Activated CD8-positive, alpha-beta memory T cell treated with anti-CD3 and anti-CD28 coated beads, Interleukin-2, amount 10 ng/mL, durations not matched to agents 7 days and 5 days (primary cell): ENCODE measurements around the gene ADCK2. TPM values are rescaled to one million over a fixed set of nuclear protein-coding genes. Genes with fewer than 3 reads are reported as not detected.
A peak's percentile ranks its signal among the peaks of the same experiment; 100 is the strongest.
"Not testable (repeated sequence)": the region's sequence is repeated elsewhere in the genome, so short reads cannot be mapped to it uniquely, and the experiment has no call there.

Source experiments
- ATAC-seq: fragments of 150-1000 bp; cut with Tn5 transposase; one replicate; pipeline ENCODE4 v1.10.0; 2021; ENCODE audit warnings: moderate library complexity
- CTCF ChIA-PET: fragments of 350-600 bp; sonication (Branson Sonifier 250); formaldehyde crosslinking; loops from one replicate; lab custom pipeline; 2021; ENCODE audit warnings: antibody characterized with exemption; lab: Charles Lee
- DNase-seq: peaks from one replicate; pipeline ENCODE4 v3.0.0-alpha.2; 2020
- H3K27ac Mint-ChIP-seq: one replicate; pipeline ENCODE4 v1.8.0; 2021; ENCODE audit warnings: mild to moderate bottlenecking, mixed read lengths
- H3K27me3 Mint-ChIP-seq: one replicate; pipeline ENCODE4 v1.8.0; 2021; ENCODE audit warnings: mixed read lengths
- H3K36me3 Mint-ChIP-seq: one replicate; pipeline ENCODE4 v1.8.0; 2021; ENCODE audit warnings: mild to moderate bottlenecking, mixed read lengths
- H3K4me1 Mint-ChIP-seq: one replicate; pipeline ENCODE4 v1.8.0; 2021; ENCODE audit warnings: mixed read lengths
- H3K4me3 Mint-ChIP-seq: one replicate; pipeline ENCODE4 v1.8.0; 2021; ENCODE audit warnings: mild to moderate bottlenecking, moderate library complexity, mixed read lengths
- H3K9me3 Mint-ChIP-seq: one replicate; pipeline ENCODE4 v1.8.0; 2022; ENCODE audit warnings: low read depth, mixed read lengths
- total RNA-seq, 2 experiments: library from RNA; stranded (reverse); gene quantifications; one replicate each; pipeline ENCODE4 v1.2.3, GENCODE V29; 2021

The ADCK2 gene
- total RNA-seq, 2 experiments from 2014 or later = 18.3 to 23.2 TPM

DNA sequence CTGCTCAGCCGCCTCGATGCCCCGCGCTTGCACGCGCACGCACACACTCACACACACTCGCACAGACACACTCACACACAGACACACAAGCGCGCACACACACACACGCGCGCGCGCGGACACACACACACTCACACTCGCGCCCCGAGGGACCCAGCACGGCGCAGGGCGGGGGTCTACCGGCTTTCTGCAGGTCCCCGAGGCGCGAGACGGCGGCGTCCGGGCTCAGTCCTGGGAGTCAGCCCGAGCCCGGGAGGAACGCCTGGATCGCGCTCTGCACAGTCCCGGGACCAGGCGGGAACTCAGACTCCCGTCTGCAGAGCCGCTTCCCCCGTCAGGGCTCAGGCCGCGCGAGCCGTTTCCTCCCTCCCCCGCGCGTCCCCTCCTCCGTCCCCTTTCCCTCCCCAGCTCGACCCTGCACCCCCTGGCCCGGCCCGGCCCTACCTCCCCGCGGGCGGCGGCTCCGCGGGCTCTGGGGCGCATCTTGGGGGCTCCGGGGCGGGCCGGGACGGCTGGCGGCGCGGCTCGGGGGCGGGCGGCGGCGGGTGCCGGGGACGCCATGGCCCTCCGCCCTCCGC, 32.6 kb upstream of the ADCK2 start:
- Mint-ChIP-seq H3K4me1 (peaks cover 11% of the 10 kb centered on the region), H3K27ac (no peak overlapping the region), H3K36me3 (no peaks in the 10 kb centered on the region), H3K27me3 (peaks cover 67% of the 10 kb centered on the region), H3K4me3 (peak overlapping the region; percentile 61), H3K9me3 (no peaks in the 10 kb centered on the region)
- no peak for DNase-seq
- peak; percentile 47 for ATAC-seq
- CTCF ChIA-PET = no interaction called here

GRCh38 chr7:140640727-140641523, 31.8 kb upstream of the ADCK2 start, which contains the start of gene DENND2A:
DENND2A (minus strand) TSS chr7:140640813; CDS start chr7:140602397, 38,416 bp downstream.
- peak within 1 kb of the TSS; percentile 61 for H3K4me3 Mint-ChIP-seq
- ATAC-seq = peak; percentile 31
- no peaks in the 10 kb centered on the region for H3K9me3 Mint-ChIP-seq
- H3K4me1 Mint-ChIP-seq = peaks cover 11% of the 10 kb centered on the region
- peaks cover 67% of the 10 kb centered on the region for H3K27me3 Mint-ChIP-seq
- CTCF ChIA-PET = interaction anchor here (0.9 kb wide), 1 partner anchor 27 kb away, joined by 3 read pairs; no protein-coding TSS in a partner anchor
- no peak for DNase-seq
- no peaks in the 10 kb centered on the region for H3K36me3 Mint-ChIP-seq
- no peak within 1 kb of the TSS for H3K27ac Mint-ChIP-seq

DNA sequence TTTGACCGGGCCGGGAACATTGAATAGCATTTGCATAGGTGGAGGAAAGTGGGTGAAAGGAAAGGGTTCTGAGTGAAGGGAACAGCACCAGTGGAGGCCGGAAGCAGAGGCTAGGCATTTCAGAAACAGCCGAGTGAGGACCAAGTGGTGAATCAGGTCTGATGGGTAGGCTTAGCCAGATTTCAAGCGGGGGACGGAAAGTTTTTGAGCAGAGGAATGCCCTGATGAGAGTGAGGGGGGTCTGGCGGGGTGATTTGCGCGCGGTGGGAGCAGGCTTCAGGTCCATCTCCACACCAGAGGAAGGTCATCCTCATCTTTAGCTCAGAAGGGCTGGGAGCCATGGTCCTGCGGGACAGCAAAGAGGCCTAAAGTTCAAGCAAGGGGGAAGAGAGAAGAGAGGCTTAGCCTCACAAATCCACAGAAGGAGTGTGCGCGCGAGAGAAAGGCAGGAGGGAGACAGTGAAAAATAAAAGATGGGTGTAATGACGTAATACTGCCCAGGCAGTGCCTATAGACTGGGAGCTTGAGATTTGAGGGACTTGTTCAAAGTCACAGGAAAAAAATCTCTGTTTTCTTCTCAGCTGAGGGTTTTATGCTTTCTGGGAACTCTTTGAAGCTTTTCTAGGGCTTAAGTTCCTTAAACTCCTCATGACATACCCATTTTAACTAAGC, 31.1 kb upstream of the ADCK2 start:
- CTCF ChIA-PET = interaction anchor here (0.8 to 1.0 kb wide), 4 partner anchors 11 to 27 kb away, joined by 3 to 4 read pairs (median 3); no protein-coding TSS in a partner anchor
- ATAC-seq = no peak
- Mint-ChIP-seq H3K4me3 (no peak overlapping the region), H3K36me3 (no peaks in the 10 kb centered on the region), H3K9me3 (no peaks in the 10 kb centered on the region), H3K4me1 (peaks cover 14% of the 10 kb centered on the region), H3K27ac (no peak overlapping the region), H3K27me3 (peaks cover 65% of the 10 kb centered on the region)
- no peak for DNase-seq

GRCh38 chr7:140643416-140643815, 29.3 kb upstream of the ADCK2 start:
- no peak for ATAC-seq
- peaks cover 52% of the 10 kb centered on the region for H3K27me3 Mint-ChIP-seq
- no peak overlapping the region for H3K4me3 Mint-ChIP-seq
- H3K36me3 Mint-ChIP-seq = no peaks in the 10 kb centered on the region
- CTCF ChIA-PET = no interaction called here
- peaks cover 19% of the 10 kb centered on the region for H3K4me1 Mint-ChIP-seq
- H3K9me3 Mint-ChIP-seq = no peaks in the 10 kb centered on the region
- no peak for DNase-seq
- H3K27ac Mint-ChIP-seq = no peak overlapping the region

DNA sequence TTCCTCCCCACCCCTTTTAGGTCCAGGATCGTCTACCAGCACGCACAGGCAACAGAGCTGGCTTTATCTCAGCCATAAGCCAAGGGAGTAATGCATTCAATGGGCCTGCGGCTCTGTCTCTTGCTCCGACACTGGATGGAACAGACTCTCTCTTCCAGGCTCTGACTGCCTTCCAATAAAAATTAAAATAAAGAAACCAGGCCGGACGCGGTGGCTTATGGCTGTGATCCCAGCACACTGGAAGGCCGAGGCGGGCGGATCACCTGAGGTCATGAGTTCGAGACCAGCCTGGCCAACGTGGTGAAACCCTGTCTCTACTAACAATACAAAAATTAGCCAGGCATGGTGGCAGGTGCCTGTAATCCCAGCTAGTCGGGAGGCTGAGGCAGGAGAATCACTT, 28.0 kb upstream of the ADCK2 start:
- peaks cover 14% of the 10 kb centered on the region for H3K4me1 Mint-ChIP-seq
- H3K27me3 Mint-ChIP-seq = peaks cover 42% of the 10 kb centered on the region
- H3K36me3 Mint-ChIP-seq, DNase-seq, H3K9me3 Mint-ChIP-seq, H3K27ac Mint-ChIP-seq, H3K4me3 Mint-ChIP-seq, CTCF ChIA-PET, ATAC-seq: not testable (repeated sequence)

- no peak for ATAC-seq
Observed at GRCh38 chr7:140645166-140645900, 27.4 kb upstream of the ADCK2 start.

DNA sequence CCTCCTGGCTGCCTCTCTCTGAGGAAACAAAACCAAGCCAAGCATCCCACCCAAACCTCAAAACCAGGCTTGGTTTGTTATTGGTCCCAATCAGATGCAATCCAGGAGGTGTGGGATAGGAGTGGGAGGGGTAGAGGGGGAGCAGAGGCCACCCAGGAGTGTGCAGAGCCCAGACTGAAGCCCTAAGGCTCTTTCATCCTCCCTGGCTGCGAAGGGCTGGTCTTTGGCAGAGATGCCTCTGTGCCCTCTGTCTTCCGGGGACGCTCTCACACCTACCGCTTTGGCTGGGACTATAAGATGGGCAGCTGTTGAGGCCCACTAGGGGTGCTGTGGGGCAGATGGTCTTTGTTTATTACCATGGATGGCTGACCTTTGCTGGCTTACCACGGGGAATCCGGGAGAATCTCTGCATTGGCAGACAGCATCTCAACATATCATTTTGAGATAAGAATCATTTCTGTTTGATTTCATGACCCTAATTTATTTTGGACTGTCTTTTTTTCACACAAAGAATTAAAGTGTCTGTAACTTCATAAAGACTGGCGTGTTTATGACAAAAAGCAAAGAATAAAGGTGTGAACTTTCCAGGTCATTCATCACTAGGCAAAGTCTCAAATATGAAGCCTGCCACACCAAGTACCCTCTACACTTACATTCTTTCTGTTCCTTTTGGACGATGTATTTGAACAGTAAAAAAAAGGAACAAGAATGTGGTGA, 25.7 kb upstream of the ADCK2 start:
- ATAC-seq (peak; percentile 92), DNase-seq (peak; percentile 60)
- Mint-ChIP-seq H3K36me3 (no peaks in the 10 kb centered on the region), H3K4me3 (no peak overlapping the region), H3K4me1 (peaks cover 8% of the 10 kb centered on the region), H3K9me3 (no peaks in the 10 kb centered on the region), H3K27me3 (peaks cover 28% of the 10 kb centered on the region), H3K27ac (no peak overlapping the region)
- CTCF ChIA-PET = interaction anchor here (0.9 to 1.7 kb wide), 5 partner anchors 10 to 170 kb away, joined by 3 to 6 read pairs (median 3); no protein-coding TSS in a partner anchor

More at GRCh38 chr7:140645166-140645900, 27.4 kb upstream of the ADCK2 start:
- H3K27ac Mint-ChIP-seq = no peak overlapping the region
- no peak overlapping the region for H3K4me3 Mint-ChIP-seq
- H3K9me3 Mint-ChIP-seq = no peaks in the 10 kb centered on the region
- no peaks in the 10 kb centered on the region for H3K36me3 Mint-ChIP-seq
- peak; percentile 43 for DNase-seq
- H3K4me1 Mint-ChIP-seq = peaks cover 10% of the 10 kb centered on the region
- CTCF ChIA-PET = interaction anchor here (1.6 to 1.7 kb wide), 2 partner anchors 23 to 30 kb away, joined by 3 to 4 read pairs; no protein-coding TSS in a partner anchor
- peaks cover 38% of the 10 kb centered on the region for H3K27me3 Mint-ChIP-seq

DNA sequence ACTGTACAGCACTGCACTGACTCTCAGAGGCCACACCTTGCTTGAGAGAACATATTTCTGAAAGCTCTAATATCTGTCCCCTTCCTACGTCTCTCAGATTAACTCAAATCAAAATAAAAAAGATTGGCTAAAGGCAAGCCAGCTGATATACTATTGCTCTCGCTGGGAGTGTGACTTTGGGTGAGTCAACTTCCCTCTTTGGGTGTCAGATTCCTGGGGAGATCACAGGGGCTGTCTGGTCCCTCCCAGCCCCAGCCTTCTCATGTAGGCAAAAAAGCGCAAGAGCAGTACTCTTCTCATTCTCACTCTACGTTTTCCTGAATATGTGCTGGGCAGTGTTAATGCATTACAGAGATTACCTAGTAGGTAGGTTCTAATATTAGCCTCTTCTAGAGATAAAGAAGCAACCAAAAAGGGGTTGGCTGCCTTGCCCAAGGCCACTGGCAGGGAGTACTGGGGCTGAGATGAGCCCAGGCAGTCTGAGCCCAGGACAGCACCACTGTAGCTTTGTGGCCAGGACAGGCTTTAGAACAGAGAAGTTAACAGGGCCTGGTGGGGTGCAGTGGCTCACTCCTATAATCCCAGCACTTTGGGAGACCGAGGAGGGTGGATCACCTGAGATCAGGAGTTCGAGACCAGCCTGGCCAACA, 23.1 kb upstream of the ADCK2 start:
- Mint-ChIP-seq H3K4me1 (peaks cover 11% of the 10 kb centered on the region), H3K27ac (no peak overlapping the region), H3K9me3 (no peaks in the 10 kb centered on the region), H3K4me3 (no peak overlapping the region), H3K36me3 (no peaks in the 10 kb centered on the region), H3K27me3 (peaks cover 20% of the 10 kb centered on the region)
- no peak for DNase-seq
- ATAC-seq = no peak
- CTCF ChIA-PET = no interaction called here

- H3K9me3 Mint-ChIP-seq = no peaks in the 10 kb centered on the region
- no peak overlapping the region for H3K4me3 Mint-ChIP-seq
- CTCF ChIA-PET = no interaction called here
- peaks cover 15% of the 10 kb centered on the region for H3K27me3 Mint-ChIP-seq
- no peak overlapping the region for H3K27ac Mint-ChIP-seq
- H3K36me3 Mint-ChIP-seq = no peaks in the 10 kb centered on the region
- DNase-seq (no peak), ATAC-seq (no peak)
- H3K4me1 Mint-ChIP-seq = peaks cover 11% of the 10 kb centered on the region
Observed at GRCh38 chr7:140650367-140650766, 22.4 kb upstream of the ADCK2 start.

DNA sequence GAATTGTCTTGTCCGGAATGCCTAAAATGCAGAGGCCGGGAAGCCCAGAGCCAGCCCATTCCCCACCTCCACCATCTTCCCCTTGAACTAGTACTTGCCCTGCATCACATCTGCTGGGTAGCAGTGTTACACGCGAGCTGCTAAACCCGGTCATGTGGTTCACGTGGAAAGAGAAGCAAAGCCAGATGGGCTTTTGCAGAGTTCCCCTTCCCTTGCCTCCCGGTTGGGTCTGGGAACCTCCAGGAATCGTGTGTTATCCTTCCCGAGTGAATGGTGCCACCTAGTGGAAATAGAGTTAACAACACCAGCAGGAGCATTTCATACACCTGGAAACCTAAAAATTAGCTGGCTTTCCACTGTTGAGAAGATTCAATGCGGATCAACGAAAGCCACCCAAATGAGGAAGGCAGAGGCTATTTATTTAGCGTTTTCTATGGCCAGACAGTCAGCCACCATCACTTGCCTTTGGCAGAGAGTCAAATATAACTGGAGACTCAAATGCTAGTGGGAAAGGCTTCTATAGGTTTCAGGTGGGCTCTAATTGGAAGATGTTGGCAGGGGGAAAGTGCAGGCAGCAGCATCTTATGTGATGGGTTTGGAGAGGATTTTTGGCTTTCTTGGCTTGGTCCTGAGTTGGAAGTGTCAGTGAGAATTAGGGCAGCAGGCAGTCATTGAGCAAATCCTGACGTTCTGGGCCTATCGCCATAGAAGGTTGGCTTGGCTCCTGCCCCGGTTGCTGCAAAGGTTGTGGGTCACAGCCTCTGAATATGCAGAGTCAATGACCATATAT, 19.2 kb upstream of the ADCK2 start:
- Mint-ChIP-seq H3K4me1 (peaks cover 18% of the 10 kb centered on the region), H3K36me3 (no peaks in the 10 kb centered on the region), H3K9me3 (no peaks in the 10 kb centered on the region), H3K27ac (no peak overlapping the region), H3K4me3 (no peak overlapping the region), H3K27me3 (peaks cover 29% of the 10 kb centered on the region)
- ATAC-seq (no peak), DNase-seq (peak; percentile 47)
- CTCF ChIA-PET = interaction anchor here (0.6 to 2.3 kb wide), 24 partner anchors 11 to 361 kb away, joined by 3 to 13 read pairs (median 4); partner anchors contain the start of gene MRPS33

- CTCF ChIA-PET = interaction anchor here (0.6 to 2.3 kb wide), 18 partner anchors 12 to 360 kb away, joined by 3 to 13 read pairs (median 4); partner anchors contain the start of gene MRPS33
- Mint-ChIP-seq H3K4me1 (peaks cover 18% of the 10 kb centered on the region), H3K27ac (no peak overlapping the region), H3K9me3 (no peaks in the 10 kb centered on the region), H3K36me3 (no peaks in the 10 kb centered on the region), H3K27me3 (peaks cover 34% of the 10 kb centered on the region), H3K4me3 (no peak overlapping the region)
- no peak for ATAC-seq
- no peak for DNase-seq
Observed at GRCh38 chr7:140654109-140654387, 18.7 kb upstream of the ADCK2 start.
